Heart right ventricle (tissue), 16 donors: ENCODE data around the gene RNF130. TPM values are rescaled to one million over a fixed set of nuclear protein-coding genes. Genes with fewer than 3 reads are reported as not detected.

Experiments used
- ATAC-seq, 8 donors: fragments of 200-7000 bp; cut with Tn5 transposase; one replicate each; pipeline ENCODE4 v1.9.1; 2020; ENCODE audit warnings: mild to moderate bottlenecking in 8 of 8, moderate library complexity in 8 of 8, moderate number of reproducible peaks in 1 of 8
- DNase-seq, 2 donors: peaks; one replicate each; pipeline ENCODE4 v3.0.0-alpha.2; 2020
- H3K27ac ChIP-seq, 10 donors: fragments of 200-600 bp; sonication (generic) in 2 of 10; one replicate each; pipeline versions ENCODE4 v1.5.0 to v1.8.0; 2020 to 2022; ENCODE audit warnings: mild to moderate bottlenecking in 3 of 10
- H3K27me3 ChIP-seq, 7 donors: fragments of 200-600 bp; one replicate each; pipeline ENCODE4 v1.8.0; 2021 to 2022; ENCODE audit warnings: mild to moderate bottlenecking in 2 of 7
- H3K36me3 ChIP-seq, 9 donors: fragments of 200-600 bp; sonication (generic) in 1 of 9; one replicate each; pipeline versions ENCODE4 v1.5.0 to v1.8.0; 2020 to 2022; ENCODE audit warnings: mild to moderate bottlenecking in 2 of 9
- H3K4me1 ChIP-seq, 9 donors: fragments of 200-600 bp; sonication (generic) in 1 of 9; one replicate each; pipeline versions ENCODE4 v1.5.0 to v1.8.0; 2020 to 2022; ENCODE audit warnings: mild to moderate bottlenecking in 4 of 9
- H3K4me3 ChIP-seq, 10 donors: fragments of 200-600 bp; sonication (generic) in 2 of 10; one replicate each; pipeline versions ENCODE4 v1.5.0 to v1.8.0; 2020 to 2022; ENCODE audit warnings: mild to moderate bottlenecking in 7 of 10, moderate library complexity in 2 of 10
- H3K9me3 ChIP-seq, 11 donors: fragments of 200-600 bp in 10 of 11; sonication (generic) in 2 of 11; one replicate each; pipeline versions ENCODE4 v1.5.0 to v1.8.0; 2013 to 2022; ENCODE audit warnings: mild to moderate bottlenecking in 2 of 11, control low read depth in 1 of 11, moderate library complexity in 1 of 11
- CTCF ChIP-seq, 9 donors: fragments of 200-600 bp; sonication (generic) in 2 of 9; IDR thresholded peaks; one replicate each; pipeline versions ENCODE4 v1.5.0 to v1.8.0; 2021 to 2022; ENCODE audit warnings: antibody characterized with exemption in 9 of 9, mild to moderate bottlenecking in 5 of 9, moderate library complexity in 1 of 9
- WGBS, 2 donors: extraction: QIAGEN DNeasy Blood & Tissue Kit; methylation state at CpG; one replicate each; pipeline ENCODE4 v1.1.7; 2013; ENCODE audit warnings: inconsistent platforms in 1 of 2; 5-methylcytosine and 5-hydroxymethylcytosine counted together
- intact Hi-C, 10 donors: fragments of 100-400 bp; cut with DNase I; formaldehyde crosslinking; loops; one replicate each; pipeline versions ENCODE4 v1.11.1 to v1.14.2; 2022
- polyA plus RNA-seq, 2 donors: library from polyadenylated mRNA; stranded (reverse); fragments of 200-250 nt; gene quantifications; one replicate each; pipeline ENCODE4 v1.2.3, GENCODE V29; 2013
- total RNA-seq, 10 donors: library from RNA; stranded (reverse); fragmentation: NEBNext Ultra II Directional in 3 of 10; extraction: Animal tissue kit (Norgen Biotek cat#: 25700) in 3 of 10; gene quantifications; one replicate each; pipeline versions ENCODE4 v1.2.1 to v1.2.4, GENCODE V29; 2021 to 2023
- donor health status: Arrhythmogenic right ventricular cardiomyopathy.
- donor health status: ischemic (EF 13 %, LVEDD 7.1; RV severe dilation, severe dysfunction).
- donor health status: healthy with polysubstance abuse.
- donor health status: DM: no; HTN: yes; CAD: no.
- donor health status: DM: no; HTN: no; CAD: no.
- donor health status: ischemic (EF 25% LVEDD 6.9; RV normal size, moderate dysfunction).
- donor health status: ischemic (EF 25% LVEDD 5.7; RV mildly dilated, moderate dysfunction).
- donor health status: healthy.
- donor health status: DM: yes; HTN: yes; CAD: no.
- donor health status: Ischemic cardiomyopathy.
- donor health status: ischemic (EF 35%, LVEDD 5.7; RV mildly dilated, moderate dysfunction).
- donor health status: nonischemic (EF 11% LVEDD 7.7; RV severe dilation, severe dysfunction).
- donor health status: DM: yes; HTN: yes; CAD: no.
- donor health status: PGD.
- donor health status: ischemic (EF 29% LVEDD 5.4; RV normal size, mild dysfunction).
- donor health status: nonischemic (EF 23%, LVEDD 6.1; RV moderate dilation, normal function).

The RNF130 gene
- total and polyA plus RNA-seq, 12 donors: 21.9 to 55.8 (median 33.2) TPM

- WGBS, 2 donors: 51 to 58% methylated on average over 7 of the region's 7 CpGs
- Histone ChIP-seq H3K36me3 (no peaks in the 10 kb centered on the region), H3K27ac (no peak overlapping the region), H3K4me3 (no peak overlapping the region), H3K27me3 (peaks cover 0 to 32% (median 5%) of the 10 kb centered on the region in 7 donors), H3K9me3 (no peaks in the 10 kb centered on the region), H3K4me1 (peaks cover 0 to 21% (median 1%) of the 10 kb centered on the region in 9 donors)
- intact Hi-C loops: loop anchor here in 1 of 10 donors (10.0 kb wide), 1 partner anchor 101 kb away; no protein-coding TSS in a partner anchor
- ATAC-seq (peak in 2 of 8 donors; percentile 27 to 65), DNase-seq (no peak)
- no peak for TF ChIP-seq CTCF (IDR thresholded peaks at IDR 0.05)
Measured at GRCh38 chr5:180085837-180086236, 14.3 kb upstream of the RNF130 start.

- DNase-seq (no peak), ATAC-seq (peak in 1 of 8 donors; percentile 30)
- Histone ChIP-seq H3K4me1 (peaks cover 0 to 11% (median 0%) of the 10 kb centered on the region in 9 donors), H3K4me3 (no peak overlapping the region), H3K27me3 (peaks cover 0 to 36% (median 11%) of the 10 kb centered on the region in 7 donors), H3K9me3 (no peaks in the 10 kb centered on the region), H3K27ac (no peak overlapping the region), H3K36me3 (no peaks in the 10 kb centered on the region)
- TF ChIP-seq CTCF (IDR thresholded peaks at IDR 0.05): no peak
- intact Hi-C loops: loop anchor here in 1 of 10 donors (10.0 kb wide), 1 partner anchor 100 kb away; no protein-coding TSS in a partner anchor
- 33% methylated on average over 13 of the region's 13 CpGs for WGBS, 2 donors
Measured at GRCh38 chr5:180084638-180085561, 13.3 kb upstream of the RNF130 start.

- H3K4me1 ChIP-seq: peaks cover 0 to 11% (median 0%) of the 10 kb centered on the region in 9 donors
- H3K27me3 ChIP-seq: peaks cover 0 to 48% (median 15%) of the 10 kb centered on the region in 7 donors
- no peaks in the 10 kb centered on the region for H3K9me3 ChIP-seq
- 86% methylated on average over 10 of the region's 10 CpGs for WGBS, 2 donors
- no peak for TF ChIP-seq CTCF (IDR thresholded peaks at IDR 0.05)
- no peaks in the 10 kb centered on the region for H3K36me3 ChIP-seq
- intact Hi-C loops: loop anchor here in 1 of 10 donors (10.0 kb wide), 1 partner anchor 99 kb away; no protein-coding TSS in a partner anchor
- H3K27ac ChIP-seq: no peak overlapping the region
- no peak overlapping the region for H3K4me3 ChIP-seq
- ATAC-seq (no peak), DNase-seq (no peak)
Measured at GRCh38 chr5:180083529-180084060, 12.0 kb upstream of the RNF130 start.

- no peak for TF ChIP-seq CTCF (IDR thresholded peaks at IDR 0.05)
- intact Hi-C loops: loop anchor here in 1 of 10 donors (10.0 kb wide), 1 partner anchor 98 kb away; no protein-coding TSS in a partner anchor
- H3K27me3 ChIP-seq: peaks cover 0 to 48% (median 18%) of the 10 kb centered on the region in 7 donors
- no peak overlapping the region for H3K4me3 ChIP-seq
- ATAC-seq (no peak), DNase-seq (no peak)
- H3K27ac ChIP-seq: no peak overlapping the region
- H3K9me3 ChIP-seq: no peaks in the 10 kb centered on the region
- WGBS, 2 donors: 64 to 71% methylated on average over 17 of the region's 17 CpGs
- H3K4me1 ChIP-seq: peaks cover 0 to 11% (median 0%) of the 10 kb centered on the region in 9 donors
- no peaks in the 10 kb centered on the region for H3K36me3 ChIP-seq
Measured at GRCh38 chr5:180082633-180083420, 11.3 kb upstream of the RNF130 start.
